Stimulated activated naive CD8-positive, alpha-beta T cell treated with anti-CD3 and anti-CD28 coated beads, Interleukin-15, amount 100 ng/mL, for 72 hours (primary cell): ENCODE measurements around the gene INTS7.

Experiments
- ATAC-seq: fragments of 150-1000 bp; cut with Tn5 transposase; 2 replicates; pipeline ENCODE4 v1.10.0; 2021; ENCODE audit warnings: mild to moderate bottlenecking, moderate library complexity
- DNase-seq, 2 donors: peaks; one replicate each; pipeline ENCODE4 v3.0.0; 2021 to 2022
- H3K27ac Mint-ChIP-seq, 2 donors: one replicate each; pipeline ENCODE4 v1.8.0; 2022; ENCODE audit warnings: mild to moderate bottlenecking in 2 of 2, mixed read lengths in 2 of 2, moderate library complexity in 2 of 2
- H3K27me3 Mint-ChIP-seq: one replicate; pipeline ENCODE4 v1.8.0; 2022; ENCODE audit warnings: mixed read lengths
- H3K4me1 Mint-ChIP-seq: one replicate; pipeline ENCODE4 v1.8.0; 2022; ENCODE audit warnings: mild to moderate bottlenecking, mixed read lengths
- H3K4me3 Mint-ChIP-seq, 2 donors: one replicate each; pipeline ENCODE4 v1.8.0; 2022; ENCODE audit warnings: mild to moderate bottlenecking in 2 of 2, mixed read lengths in 2 of 2, moderate library complexity in 1 of 2
- H3K9me3 Mint-ChIP-seq, 2 donors: one replicate each; pipeline ENCODE4 v1.8.0; 2022; ENCODE audit warnings: mixed read lengths in 2 of 2

Gene INTS7

DNA sequence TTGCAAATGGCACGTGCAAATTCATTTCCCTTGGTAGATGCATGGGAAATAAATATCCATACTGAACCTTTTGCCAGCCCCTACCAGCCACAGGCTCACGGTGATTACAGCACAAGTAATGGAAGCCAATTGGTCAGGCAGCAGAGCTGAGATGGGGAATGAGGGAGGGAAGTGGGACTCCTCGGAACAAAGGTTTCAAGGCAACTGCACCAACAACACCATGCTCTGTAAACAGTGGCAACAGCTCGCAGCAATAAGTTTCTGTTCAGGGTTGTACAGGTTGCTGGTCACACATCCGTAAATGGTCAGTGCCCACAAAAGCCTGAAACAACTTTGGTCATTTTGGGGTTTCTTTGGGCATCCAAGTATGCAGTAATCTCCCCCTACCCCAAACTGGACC lies 142.1 kb downstream of the INTS7 start:
- Mint-ChIP-seq H3K27ac (no peak overlapping the region), H3K9me3 (no peaks in the 10 kb centered on the region), H3K27me3 (no peaks in the 10 kb centered on the region), H3K4me3 (no peak overlapping the region), H3K4me1 (peaks cover 2% of the 10 kb centered on the region)
- DNase-seq (no peak), ATAC-seq (no peak)

DNA sequence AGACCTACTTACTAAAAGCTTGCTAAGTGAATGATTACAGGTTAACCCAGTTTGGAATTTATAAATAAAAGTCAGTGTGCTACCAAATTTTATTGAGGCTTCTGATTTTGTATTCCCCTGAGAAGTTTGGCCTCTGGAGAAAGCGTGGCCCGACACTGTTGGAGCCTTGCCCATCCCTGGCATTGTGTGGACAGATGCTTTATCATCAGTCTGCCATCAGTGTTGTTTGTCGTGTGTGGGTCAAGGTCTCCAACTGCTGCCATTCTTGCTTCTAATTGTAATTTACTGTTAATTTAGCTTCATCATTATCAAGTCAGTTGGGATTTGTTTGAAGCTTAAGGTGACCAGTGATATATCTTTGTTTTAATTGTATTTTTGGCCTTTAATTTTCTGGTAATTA lies 142.8 kb downstream of the INTS7 start:
- no peak for ATAC-seq
- no peak for DNase-seq
- H3K27me3 Mint-ChIP-seq = no peaks in the 10 kb centered on the region
- no peaks in the 10 kb centered on the region for H3K9me3 Mint-ChIP-seq
- H3K27ac Mint-ChIP-seq = no peak overlapping the region
- H3K4me1 Mint-ChIP-seq = peaks cover 9% of the 10 kb centered on the region
- H3K4me3 Mint-ChIP-seq = no peak overlapping the region

DNA sequence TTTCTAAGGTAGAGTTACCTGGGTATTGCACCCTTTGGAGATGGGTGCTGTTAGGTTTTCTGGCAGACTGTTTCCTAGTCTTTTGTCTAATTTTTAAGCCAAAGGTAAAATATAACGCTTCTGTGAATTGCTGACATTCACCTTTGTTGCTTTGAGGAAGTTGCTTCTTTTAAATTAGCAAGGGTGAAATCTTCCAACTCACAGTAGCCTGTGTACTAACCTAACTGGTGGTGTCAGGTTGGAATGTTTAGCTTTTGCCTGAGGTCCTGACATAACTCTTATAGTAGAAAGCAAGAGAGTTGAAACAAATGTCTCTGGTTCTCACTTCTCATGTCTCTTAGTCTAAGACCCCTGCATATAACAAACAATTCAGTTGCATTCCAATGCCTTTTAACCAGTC lies 143.6 kb downstream of the INTS7 start:
- Mint-ChIP-seq H3K27me3 (peaks cover under 1% of the 10 kb centered on the region), H3K9me3 (no peaks in the 10 kb centered on the region), H3K27ac (no peak overlapping the region), H3K4me3 (no peak overlapping the region), H3K4me1 (peaks cover 17% of the 10 kb centered on the region)
- no peak for DNase-seq
- no peak for ATAC-seq
